HG03066 (cell line): ENCODE data around the gene ABHD12.

ENCODE experiments used
- ATAC-seq: cut with Tn5 transposase; IDR thresholded peaks from one replicate; pipeline ENCODE4 v1.9.1; 2021; ENCODE audit warnings: low read depth; ENCODE audit not compliant: unreplicated experiment

ABHD12 gene

DNA sequence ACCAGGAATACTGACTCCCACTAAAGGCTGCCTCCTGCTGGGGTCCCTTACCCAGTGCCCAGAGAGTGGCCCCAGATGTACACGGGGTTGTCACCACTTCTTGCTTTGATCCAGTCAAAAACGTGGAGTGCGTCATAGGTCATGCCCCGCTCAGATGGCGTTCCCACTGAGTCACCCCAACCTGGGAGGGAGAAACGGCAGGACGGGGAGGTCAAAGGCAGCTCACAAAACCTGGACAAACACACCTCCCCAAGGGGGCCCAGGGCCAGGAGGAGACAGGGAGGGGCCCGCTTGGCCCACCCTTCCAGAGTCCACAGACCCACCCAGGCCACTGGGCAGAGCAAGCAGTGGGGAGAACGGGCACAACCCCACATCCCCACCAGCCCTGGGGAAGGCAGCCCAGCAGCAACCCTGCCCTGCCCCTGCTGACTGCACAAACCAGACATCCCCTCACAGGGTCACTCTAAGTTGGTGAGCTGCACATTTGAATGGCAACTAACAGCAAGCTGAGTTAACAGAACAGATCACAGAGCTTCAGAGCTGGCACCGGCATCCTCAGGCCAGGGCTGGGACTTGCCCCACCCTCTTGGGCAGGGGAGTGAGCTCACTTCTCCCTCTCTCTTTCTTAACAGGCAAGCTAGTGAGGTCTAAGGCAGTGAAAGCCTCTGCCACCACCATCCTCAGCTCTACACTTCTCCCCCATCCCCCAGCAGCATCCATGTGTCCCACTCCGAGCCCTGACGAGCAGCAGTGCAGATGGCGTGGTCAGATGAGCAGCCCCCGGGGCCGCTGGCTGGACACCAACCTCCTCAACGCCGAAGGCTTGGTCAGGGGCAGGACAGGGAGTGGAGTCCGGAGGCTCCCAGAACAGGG, 81.0 kb downstream of the ABHD12 start:
- no peak for ATAC-seq

DNA sequence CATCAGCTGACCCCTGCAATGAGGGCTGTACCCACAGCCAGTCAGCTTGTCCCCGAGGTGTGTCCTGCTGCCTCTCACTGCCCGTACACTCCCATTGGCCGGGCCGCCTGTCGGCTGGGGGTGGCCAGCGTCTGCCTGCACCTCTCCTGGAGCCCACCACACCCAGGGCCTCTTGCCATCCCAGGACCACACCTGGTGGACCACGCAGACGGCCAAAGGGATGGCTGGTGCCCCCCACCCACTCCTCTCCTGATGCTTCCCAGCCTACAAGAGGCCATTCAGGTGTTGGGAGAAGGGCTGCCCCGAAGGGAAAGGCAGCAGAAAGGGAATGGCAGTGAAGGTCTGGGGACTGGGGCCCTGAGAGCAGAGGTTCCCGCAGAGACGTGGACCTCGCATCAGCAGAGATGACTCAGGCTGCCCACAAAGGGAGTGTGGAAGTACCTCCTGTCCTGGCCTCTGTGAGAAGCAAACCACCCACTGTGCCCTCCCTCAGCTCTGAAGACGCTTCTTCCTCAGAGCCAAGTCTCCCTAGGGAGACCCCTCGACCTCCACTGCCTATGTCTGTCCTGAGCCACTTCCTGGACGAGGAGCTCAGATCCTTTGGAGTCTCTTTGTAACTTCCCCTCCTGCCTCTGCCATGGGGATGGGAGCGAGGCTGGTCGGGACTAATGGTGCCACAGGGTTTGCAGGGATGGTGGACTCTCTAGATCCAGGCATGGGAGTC, 81.8 kb downstream of the ABHD12 start:
- no peak for ATAC-seq

DNA sequence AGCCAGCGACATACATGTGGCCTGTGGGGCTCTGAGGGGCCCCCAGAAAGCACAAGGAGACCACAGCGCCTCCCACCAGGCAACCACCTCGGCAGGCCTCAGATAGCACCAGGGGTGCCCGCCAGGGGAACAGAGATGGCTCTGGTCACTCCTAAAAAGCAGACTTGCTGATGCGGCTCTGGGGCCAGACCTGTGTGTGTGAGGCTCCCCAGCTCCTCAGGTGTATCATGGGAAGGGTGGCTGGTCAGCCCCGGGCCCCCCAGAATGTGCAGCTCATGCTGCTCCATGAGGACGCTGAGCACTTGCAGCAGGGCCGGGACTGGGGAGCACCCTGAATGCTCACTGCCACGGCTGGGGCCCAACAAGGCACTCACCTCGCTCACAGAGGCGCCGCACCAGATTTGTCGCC, 82.5 kb downstream of the ABHD12 start:
- ATAC-seq = no peak

DNA sequence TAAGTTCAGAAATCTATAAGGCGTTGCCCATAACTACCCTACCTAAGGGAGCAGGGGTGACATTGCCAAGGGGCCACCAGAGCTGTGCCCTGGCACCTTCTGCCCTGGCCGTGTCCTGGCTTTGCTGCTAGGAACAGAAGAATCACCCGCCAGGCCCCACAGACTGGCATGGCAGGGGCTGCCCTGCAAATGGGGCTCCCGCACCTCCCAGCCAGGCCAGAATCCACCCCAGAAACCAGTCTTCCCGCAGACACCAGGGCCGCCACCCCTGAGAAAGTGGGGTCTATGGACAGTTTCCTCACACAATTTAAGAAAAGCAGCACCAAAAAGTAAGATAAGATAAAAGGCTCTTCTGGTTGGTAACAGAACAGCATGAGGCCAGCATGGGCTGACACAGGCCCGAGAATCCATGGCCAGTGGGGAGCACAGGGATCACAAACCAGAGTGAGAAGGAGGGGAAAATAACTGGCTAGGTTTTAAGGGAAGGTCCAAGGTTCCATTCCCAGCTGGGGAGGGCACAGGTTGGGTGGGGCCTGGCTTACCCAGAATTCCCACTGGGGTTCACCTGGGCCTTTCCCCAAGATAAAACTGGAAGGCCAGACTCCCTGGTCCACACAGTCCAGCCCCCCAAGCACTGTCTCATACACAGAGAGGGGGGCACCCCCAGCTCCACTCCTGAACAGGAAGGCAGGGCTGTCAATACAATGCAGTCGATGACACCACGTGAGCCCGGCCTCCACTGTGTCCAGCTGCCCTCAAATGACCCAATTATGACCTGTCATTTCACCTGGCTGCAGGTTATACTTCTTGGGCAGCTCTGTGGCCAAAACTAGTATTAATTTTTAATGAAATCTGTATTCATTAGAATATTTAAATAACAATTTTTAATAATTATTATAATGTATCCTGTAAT, 83.4 kb downstream of the ABHD12 start:
- no peak for ATAC-seq

DNA sequence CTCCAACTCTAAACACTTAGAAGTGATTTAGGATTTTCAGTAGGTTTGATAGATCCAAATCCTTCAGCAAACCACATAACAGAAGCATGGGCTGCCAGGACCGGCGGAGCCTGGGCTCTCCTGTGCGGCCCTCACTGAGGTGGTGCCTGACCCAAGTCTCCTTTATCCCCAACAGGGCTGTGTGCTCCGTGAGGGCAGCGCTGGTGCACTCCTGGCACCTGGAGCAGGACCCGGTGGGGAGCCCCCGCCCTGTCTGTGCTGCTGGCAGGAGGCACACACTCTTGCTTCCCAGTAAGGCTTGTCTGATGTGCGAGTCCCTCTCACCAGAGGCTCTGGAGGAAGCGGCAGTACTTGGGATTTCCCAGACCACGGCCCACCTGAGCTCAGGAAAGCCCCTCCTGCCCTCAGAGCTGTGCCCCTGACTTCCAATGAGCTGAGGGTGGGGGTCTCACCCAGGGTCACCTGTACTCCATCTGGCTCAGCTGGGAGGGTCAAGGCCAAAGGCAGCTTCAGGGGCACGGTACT, 86.5 kb downstream of the ABHD12 start:
- ATAC-seq = no peak

DNA sequence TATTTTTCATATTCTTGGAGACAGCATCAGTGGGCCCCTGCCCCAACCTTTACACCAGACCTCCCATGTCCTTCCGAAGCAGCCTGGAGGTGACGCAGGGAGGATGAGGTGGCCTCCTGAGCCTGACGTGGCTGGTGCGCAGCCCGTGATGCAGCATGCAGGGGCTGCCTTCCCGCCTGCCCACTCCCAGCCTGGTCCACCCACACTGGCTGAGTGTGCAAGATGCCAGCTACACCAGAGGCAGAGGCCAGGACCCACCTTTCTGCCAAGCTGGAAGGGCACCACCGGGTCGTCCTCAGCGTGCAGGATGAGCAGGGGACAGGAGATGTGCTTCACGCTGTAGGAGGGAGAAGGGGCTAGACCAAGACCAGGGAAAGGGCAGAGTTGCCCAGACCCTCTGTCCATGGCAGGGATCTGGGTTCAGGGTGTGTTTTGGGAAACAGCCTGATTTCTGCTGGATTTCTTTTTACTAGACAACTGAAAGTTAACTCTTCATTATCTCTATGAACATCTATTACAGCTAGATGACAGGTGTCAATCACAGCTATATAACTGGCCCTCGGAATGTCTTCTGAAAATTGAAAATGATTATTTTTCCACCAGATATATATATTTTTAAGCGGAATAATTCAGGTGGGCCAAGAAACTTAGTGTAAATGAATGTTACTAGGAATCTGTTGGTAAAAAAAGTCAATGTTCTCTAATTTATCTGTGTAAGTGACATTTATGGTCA, 87.2 kb downstream of the ABHD12 start:
- ATAC-seq = no peak

DNA sequence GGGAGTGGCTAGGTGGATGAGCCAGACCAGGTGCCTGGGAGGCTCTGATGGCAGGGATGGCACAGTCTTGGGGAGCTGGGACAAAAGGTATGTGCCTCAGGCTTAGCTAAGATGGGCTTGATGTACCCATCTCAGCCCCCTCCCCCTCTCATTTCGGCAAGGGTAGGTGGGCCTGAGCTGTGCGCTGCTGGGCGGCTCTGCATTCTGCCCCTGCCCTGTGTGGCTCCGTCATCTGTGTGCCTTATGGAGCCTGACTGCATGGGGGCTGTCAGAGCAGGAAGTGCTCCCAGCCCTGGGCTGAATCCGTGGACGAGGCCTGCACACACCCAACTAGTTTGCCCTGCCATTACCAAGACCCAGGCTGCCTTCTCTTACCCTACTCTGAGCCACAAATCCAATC, 88.0 kb downstream of the ABHD12 start:
- no peak for ATAC-seq

DNA sequence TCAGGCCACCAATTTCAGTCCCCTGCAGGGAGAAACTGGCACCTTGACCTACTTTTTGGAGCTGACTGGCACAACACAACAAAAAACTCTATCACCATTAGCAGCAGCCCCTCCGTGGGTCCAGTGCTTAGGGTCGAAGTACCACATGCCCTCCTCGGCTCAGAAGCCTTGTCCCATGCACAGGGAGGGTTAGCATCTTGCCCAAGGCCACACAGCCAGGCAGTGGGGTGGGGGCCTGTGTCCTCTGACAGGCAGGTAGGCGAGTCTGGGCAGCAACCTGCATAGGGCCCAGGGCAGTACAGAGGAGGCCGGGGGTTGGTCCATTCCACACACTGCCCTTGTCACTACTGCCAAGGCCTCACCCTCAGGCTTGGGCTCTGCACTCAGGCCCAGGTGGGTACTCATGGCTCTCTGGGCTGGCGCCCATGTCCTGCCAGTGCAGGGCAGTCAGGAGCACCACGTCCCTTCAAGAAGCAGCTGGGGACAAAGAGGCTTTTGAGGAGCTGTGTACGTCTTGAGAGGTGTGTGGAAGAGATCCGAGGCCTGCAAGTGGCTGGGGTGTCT, 89.2 kb downstream of the ABHD12 start:
- ATAC-seq = no peak

DNA sequence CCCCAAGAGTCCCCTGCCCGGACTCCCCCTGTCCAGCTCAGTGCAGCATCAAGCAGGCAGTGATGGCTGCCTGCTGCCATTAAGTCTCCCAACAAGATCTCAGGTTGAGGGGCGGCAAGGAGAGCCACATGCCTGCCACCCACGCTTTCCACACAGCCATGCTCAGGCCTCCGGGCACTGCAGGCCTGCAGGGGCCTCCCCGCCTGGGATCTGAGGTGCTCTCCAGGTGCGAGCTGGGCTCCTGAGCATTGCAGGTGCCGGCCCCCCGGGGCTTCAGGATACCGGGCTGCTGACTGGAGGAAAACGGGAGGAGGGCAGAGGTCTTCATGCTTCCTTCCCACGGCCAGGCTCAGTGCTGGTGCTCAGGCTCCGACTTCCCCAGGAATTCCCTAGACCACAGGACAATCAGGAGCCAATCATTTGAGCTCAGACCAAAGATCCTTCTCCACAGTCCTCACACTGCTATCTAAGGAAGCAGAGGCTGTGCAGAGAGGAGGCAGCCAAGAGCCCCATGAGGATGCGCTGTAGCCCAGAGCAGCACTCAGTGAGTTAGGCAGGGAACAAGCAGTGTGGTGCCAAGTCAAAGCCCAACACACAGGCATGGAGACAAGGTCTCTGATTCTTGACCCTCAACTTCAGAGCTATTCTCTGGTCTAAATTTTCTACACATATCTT, 90.0 kb downstream of the ABHD12 start:
- ATAC-seq = no peak

DNA sequence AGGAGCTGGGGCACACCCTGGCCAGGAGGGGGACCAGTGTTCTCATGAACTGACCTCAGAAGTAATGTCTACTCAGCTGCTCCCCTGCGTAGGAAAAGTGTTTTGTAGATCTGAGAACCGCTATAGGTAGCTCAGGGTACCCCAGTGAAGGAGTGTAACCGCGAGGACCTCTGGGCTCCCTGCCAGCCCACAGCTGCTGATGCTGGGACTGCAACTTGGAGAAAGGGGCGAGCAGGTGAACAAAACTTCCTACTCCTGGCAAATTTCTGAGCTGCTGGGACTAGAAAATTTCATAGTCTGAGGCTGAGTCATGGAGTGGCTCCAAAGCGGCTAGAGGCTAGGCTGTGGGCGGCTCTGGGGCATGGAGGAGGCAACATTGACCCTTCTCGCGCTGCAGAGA, 90.8 kb downstream of the ABHD12 start:
- no peak for ATAC-seq

DNA sequence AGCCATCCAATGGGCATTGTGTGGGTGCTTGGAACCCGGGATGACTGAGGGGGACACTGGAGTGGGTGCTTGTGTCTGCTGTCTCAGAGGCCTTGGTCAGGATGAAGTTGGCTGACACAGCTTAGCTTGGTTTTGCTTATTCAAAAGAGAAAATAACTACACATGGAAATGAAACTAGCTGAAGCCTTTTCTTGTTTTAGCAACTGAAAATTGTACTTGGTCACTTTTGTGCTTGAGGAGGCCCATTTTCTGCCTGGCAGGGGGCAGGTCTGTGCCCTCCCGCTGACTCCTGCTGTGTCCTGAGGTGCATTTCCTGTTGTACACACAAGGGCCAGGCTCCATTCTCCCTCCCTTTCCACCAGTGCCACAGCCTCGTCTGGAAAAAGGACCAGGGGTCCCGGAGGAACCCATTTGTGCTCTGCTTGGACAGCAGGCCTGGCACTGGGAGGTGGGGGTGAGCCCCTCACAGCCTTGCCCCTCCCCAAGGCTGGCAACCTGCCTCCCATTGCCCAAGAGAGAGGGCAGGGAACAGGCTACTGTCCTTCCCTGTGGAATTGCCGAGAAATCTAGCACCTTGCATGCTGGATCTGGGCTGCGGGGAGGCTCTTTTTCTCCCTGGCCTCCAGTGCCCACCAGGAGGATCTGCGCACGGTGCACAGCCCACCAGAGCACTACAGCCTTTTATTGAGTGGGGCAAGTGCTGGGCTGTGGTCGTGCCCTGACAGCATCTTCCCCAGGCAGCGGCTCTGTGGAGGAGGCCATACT, 93.3 kb downstream of the ABHD12 start:
- peak; percentile 75 for ATAC-seq

DNA sequence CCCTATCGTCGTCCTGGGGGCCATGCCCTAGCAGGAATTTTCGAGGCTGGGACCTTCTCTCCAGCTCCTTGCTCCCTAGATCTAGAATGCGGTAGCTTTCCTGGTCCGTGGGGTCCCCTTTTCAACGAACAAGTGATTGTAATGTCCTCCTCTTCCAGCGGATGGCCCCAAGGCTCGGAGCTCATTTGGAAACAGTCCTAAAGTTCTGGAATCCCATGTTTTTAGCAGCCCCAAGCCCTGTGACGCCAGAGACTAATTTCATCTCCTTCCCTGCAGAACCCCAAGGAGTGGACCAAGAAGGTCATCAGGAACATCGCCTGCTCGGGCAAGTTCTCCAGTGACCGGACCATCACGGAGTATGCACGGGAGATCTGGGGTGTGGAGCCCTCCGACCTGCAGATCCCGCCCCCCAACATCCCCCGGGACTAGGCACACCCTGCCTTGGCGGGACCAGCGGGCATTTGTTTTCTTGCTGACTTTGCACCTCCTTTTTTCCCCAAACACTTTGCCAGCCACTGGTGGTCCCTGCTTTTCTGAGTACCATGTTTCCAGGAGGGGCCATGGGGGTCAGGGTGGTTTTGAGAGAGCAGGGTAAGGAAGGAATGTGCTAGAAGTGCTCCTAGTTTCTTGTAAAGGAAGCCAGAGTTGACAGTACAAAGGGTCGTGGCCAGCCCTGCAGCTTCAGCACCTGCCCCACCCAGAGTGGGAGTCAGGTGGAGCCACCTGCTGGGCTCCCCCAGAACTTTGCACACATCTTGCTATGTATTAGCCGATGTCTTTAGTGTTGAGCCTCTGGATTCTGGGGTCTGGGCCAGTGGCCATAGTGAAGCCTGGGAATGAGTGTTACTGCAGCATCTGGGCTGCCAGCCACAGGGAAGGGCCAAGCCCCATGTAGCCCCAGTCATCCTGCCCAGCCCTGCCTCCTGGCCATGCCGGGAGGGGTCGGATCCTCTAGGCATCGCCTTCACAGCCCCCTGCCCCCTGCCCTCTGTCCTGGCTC, 94.2 kb downstream of the ABHD12 start:
- ATAC-seq = peak; percentile 17

DNA sequence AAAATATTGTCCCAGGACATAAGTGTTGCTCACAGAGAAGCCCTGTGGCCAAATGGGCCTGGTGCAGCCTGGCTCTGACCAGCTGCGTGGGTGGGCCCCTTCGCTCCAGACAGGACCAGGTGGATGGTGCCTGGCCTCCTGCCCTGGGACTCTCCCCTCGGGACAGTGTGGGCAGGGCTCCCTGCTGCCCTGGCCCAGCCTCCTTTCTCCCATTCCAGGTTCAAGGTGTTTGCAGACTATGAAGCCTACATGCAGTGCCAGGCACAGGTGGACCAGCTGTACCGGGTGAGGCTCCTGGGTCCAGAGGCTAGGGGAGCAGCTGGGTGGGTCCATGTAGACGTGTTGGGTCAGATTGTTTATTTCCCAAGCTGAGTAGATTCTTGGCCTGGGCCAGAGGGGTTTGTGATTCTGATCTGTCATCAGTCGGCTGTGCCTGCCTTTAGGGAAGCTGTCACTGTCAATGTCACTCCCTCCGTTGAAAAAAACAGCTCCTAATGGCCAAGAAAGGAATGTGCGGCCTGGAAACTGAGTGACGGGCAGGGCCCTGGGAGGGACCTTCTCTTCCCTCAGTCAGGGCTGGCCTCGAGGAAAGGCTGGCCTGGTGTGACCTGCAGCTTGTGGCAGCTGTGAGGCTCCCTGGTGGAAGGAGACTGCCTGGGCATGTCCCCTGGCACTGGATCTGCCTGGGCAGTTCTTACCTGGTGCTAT, 95.1 kb downstream of the ABHD12 start:
- no peak for ATAC-seq

DNA sequence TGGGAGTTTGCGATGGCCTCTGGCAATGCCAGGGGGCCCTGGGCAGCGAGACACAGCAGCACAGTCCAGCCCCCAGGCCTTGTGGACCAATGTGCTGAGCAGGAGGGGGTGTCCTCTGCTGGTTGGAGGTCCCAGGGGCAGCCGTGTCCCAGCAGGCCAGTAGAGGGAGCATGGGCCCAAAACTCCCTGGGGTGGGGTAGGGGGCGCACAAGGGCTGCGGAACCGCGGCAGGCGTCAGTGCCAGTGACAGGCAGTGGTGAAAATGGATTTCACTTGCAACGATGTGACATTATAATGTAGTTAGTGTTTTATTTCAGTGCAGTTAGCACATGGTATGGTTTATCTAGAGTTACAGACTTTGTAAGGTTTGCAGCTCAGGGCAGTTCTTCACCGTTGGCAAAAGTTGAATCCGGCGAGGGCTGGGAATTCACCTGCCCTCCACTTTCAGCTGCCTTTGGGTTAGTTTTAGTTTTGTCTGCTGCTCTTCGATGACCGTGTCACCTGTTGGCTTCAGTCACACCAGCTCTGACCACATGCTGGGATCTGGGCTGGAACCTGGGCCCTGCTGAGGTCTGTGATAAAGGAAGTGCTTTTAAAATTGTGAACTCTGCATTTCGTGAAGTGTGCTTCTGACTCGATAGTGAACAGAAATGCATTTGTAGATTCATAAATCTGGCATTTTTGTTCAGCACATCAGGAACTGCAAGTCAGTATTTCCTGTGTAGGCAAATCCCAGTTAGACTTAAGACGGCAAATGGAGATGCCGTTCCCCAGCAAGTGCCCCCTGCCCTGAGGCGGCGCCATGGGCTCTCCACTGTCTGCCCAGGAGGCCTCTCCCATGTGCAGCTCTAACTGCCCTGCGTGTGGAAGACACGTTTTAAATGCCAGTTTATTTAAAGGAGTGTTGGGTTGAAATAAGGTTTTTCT, 95.9 kb downstream of the ABHD12 start:
- no peak for ATAC-seq

DNA sequence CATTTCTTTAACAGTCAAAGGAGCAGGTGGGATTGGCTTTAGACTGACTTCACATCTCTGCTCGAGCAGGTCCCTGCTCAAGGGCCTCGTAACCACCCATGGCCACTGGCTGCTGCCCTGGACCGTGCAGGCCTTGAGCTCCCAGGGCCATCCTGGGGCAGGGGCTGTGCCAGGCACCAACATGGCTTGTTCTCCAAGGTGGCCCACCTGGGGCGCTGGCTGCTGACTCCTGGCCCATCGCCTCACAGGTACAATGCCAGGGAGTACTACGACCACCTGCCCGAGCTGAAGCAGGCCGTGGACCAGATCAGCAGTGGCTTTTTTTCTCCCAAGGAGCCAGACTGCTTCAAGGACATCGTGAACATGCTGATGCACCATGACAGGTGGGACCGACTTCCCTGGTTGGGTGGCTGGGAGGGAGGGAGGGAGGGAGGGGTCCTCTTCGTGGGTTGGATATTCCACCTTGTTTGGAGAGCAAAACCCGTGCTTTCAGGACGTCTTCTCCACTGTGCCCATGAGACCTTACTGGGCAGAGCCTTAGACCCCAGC, 96.7 kb downstream of the ABHD12 start:
- ATAC-seq = no peak
